Inflammatory macrophage (primary cell): ENCODE results near the gene COL20A1.

Experiments used
- DNase-seq, 2 donors: peaks; one replicate each; pipeline ENCODE4 v3.0.0-alpha.2; 2020 to 2022

The COL20A1 gene

GRCh38 chr20:63278661-63279060 is 14.3 kb upstream of the COL20A1 start:
- no peak for DNase-seq

DNA sequence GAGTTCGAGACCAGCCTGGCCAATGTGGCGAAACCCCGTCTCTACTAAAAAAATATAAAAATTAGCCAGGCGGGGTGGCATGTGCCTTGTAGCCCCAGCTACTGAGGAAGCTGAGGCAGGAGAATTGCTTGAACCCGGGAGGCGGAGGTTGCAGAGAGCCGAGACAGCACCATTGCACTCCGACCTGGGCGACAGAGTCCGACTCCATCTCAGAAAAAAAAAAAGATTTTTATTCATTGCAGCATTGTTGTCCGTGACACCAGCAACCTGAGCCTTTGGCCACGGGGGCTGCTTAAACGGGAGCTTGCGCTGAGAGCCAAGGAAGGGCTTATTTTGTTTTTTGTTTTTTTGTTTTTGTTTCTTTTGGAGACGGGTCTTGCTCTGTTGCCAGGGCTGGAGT is 13.1 kb upstream of the COL20A1 start:
- no peak for DNase-seq

DNA sequence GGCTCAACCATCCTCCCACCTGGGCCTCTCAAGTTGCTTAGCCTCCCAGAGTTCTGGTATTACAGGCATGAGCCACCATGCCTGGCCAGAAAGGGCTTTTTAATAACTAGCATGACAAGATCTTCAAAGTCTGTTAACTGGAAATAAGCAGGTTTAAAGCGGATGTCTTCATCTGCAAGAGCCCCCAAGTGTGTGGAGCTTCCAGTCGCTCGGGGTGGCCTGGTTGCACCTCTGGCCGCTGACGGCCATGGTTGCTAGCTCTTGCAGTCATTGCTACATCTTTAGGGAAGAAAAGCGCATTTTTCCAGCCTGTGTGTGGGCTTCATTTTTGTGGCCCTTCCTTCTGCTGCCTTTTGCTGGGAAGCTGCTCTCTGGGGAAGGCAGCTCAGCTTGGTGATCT is 12.6 kb upstream of the COL20A1 start:
- no peak for DNase-seq

DNA sequence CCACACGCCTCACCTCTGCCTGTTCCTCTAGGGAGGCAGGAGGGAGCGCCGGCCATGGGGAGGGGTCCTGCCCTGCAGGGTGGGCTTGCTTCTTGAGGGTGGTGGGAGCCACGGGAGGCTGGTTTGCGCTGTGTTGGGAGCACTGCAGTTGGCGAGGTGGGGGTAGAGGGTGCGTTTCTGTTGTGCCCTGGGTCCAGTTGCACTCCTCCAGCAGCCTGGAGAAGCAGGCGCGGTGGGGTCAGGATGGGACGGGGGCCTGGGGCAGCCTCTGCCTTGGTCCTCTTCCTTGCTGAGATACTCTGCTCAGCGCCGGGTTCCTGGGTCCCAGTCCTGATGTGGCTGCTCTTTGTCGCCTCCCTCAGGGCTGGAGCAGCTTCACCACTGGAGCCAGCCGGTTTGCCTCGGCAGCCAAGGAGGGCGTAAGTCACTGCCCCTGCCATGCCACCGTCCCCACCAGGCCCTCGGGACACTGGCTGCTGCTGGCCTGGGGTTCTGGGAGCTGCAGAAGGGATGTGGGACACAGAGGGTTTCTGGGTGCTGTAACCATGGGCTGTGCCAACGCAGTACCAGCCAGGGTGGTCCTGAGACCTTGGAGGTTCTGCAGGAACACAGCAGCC is 11.9 kb upstream of the COL20A1 start:
- DNase-seq: no peak

GRCh38 chr20:63281742-63282665 is 11.0 kb upstream of the COL20A1 start:
- no peak for DNase-seq

GRCh38 chr20:63282946-63283345 is 10.0 kb upstream of the COL20A1 start:
- no peak for DNase-seq

DNA sequence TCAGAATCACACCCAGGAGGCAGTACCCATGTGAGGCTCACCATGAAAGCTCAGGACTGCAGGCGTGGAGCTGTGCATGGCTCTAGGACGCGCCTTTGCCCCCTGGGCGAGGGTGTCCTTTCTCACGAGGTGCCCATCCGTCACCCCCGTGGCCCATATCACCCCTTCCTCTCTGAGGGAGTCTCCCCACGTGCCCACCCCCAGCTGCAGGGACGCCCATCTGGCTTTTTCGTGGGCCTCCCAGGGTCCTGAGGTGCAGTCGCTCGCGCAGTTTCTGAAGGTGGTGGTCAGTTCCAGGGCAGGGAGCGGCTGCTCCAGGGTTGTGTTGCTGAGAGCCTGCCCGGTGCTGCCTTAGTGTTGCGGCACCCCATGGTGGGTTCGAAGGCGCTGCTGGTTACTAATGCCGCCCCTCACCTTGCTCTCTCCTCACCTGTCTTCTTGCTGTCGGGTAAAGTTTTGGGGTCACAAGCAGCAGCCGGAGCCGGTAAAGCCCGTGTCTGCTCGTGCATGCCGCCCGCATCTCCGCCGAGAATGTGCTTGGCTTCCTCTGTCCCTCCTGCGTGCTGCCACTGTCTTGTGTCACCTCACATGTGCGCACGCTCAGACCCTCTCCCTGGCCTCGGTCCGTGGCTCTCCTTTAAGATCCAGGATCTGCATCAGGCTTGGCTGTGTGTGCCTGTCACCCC is 9.4 kb upstream of the COL20A1 start:
- DNase-seq: no peak

DNA sequence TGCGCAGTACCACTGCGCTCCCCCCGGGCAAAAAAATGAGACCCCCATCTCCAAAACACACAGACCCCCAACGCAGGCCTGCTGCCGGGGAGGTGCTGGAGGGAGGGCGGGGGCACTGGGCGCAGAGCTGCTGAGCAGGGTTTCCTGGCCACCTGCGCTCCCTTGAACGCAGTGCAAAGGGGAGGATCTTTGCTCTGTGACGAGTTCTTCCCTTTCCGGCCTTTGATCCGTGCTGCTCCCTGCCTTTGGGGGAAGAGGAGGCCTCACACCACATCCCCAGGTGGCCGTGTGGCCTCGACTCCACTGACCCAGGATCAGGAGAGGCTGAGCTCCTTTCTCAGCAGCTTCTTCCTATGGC is 8.9 kb upstream of the COL20A1 start:
- no peak for DNase-seq

GRCh38 chr20:63284544-63284949 is 8.4 kb upstream of the COL20A1 start:
- DNase-seq: peak in 1 of 2 donors; percentile 6

DNA sequence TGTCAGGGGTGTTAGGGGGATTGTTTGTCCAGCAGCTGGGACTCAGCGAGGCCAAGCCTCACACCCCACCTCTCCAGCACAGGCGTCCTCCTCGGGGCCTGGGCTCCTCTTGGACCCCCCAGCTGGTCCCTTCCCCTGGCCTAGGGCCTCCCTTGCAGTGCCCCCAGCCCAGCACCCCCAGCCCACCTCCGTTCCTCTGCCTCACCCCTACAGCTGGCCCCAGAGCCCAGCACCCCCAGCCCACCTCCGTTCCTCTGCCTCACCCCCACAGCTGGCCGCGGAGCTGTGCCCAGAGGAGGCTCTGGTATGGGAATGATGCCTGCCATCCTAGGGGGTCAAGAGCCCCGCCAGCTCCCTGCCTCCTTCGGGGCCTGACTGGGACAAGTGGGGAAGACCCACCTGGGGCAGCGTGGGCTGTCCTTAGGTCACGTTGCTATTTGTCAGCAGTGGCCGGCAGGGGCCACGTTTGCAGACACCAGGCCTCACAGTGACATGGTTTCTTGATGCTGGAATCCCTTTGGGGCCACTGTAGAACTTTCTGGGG is 7.9 kb upstream of the COL20A1 start:
- DNase-seq: no peak

DNA sequence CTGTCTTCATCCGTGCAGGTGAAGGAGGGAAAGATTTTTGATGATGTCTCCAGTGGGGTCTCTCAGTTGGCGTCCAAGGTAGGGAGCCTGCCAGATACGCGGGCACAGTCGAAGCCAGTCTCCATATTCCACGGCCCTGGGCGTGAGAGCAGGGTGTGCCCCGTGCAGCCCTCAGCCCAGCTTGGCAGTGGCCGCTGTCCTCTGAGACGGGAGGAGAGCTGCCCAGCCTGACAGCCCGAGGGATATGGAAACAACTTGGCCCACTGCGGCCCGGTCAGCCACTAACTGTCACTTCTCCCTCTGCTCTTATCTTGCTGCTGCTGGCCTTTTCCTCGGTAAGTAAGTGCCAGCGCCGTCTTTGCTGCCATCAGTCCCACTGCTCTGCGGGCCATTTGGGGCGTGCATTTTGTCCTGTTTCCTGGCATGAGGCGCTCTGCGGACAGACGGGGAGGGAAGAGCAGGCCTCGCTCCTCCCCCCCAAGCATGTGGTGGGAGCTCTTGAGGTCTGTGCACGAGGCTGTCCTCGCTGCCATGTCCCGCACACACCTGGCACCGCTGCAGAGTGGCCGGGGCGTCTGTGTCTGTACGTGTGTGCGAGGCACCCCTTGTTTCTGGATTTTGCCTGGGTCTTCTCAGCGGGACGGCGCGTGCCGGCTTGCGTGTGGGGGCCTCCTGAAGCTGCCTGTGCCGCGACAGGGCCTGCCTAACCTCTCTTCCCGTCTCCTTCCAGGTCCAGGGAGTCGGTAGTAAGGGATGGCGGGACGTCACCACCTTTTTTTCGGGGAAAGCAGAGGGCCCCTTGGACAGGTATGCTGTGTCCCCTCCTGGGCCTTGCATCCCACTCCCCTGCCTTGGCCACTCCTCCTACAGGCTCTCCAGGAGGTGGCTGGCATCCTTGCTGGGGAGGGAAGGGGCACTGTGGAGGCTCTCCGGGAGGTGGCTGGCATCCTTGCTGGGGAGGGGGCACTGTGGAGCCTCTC is 7.1 kb upstream of the COL20A1 start:
- no peak for DNase-seq

DNA sequence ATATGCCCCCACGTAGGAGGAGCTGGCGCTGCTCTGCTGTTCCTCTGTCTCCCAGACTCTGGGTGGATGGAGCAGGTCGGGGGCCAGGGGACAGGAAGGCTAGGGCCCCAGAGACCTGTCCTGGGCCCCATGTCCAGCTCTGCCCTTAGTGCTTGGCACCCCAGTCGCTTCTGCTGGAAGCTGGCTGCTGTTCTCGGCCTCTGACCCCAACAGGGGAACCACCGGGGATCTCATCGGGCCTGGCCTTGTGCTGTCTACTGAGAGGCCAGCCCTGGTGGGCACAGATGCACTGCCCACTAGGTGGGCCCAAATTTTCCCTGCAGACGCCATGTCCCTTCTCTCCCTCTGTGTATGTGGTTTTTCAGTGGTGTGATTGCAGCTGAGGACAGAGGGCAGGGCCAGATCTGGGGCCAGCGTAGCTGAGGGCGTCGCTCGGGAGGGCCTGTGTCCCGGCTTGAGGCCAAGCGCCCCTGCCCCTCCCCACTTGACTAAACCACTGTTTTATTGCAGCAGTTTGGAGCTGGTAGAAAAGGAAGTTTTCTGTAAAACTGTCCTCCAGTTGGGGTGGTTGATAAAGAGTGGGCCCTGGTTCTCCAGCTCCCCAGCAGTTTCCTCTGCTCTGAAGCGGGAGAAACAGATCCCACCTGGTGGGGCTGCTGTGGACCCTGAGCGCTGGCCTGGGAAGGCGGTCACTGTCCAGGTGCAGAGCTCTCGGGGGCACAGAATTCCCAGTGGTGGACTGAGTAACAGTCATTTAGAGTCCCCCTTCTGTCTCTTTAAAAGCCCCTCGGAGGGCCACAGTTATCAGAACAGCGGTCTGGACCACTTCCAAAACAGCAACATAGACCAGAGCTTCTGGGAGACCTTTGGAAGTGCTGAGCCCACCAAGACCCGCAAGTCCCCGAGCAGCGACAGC is 5.9 kb upstream of the COL20A1 start:
- DNase-seq: no peak

GRCh38 chr20:63287697-63288580 is 5.0 kb upstream of the COL20A1 start:
- no peak for DNase-seq

- DNase-seq: no peak
These were observed 4.3 kb upstream of the COL20A1 start for GRCh38 chr20:63288581-63289251.

DNA sequence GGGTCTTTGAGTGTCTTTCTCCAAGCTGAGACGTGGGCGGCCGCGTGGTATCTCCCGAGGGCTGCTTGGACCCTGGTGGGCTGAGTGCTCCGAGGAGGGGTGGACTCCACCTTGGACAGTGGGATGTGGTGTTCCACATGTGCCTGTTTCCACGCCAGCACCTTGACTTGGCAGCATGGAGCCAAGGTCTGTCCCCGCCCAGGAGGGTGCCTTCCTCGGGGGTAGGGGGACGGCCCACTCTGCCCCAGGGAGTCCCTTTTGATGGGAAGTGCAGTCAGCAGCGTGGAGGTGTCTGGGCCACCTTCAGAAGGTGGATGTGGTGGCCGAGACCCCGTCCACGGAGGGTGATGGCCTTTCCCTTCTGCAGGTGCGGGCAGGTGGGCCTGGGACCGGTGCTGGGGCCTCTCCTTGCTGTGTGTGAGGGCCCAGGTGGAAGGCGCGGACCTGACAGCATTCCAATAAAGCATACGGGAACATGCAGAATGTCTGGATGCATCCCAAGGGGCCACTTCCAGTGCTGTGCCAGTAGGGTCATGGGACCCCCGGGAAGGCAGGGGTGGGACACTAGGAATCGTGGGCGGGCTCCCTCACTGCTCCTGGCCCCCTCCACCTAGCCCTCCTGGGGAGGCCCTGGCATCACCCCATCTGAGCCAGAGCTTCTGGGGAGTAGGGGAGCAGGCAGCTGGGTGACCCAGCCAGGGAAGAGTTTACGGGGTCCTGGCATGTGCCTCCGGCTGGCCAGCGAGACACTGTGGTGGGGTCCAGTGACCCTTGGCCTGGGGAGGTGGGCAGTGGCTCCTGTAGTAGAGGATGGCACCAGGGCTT is 3.5 kb upstream of the COL20A1 start:
- DNase-seq: no peak

GRCh38 chr20:63290136-63290676 is 2.8 kb upstream of the COL20A1 start:
- no peak for DNase-seq

DNA sequence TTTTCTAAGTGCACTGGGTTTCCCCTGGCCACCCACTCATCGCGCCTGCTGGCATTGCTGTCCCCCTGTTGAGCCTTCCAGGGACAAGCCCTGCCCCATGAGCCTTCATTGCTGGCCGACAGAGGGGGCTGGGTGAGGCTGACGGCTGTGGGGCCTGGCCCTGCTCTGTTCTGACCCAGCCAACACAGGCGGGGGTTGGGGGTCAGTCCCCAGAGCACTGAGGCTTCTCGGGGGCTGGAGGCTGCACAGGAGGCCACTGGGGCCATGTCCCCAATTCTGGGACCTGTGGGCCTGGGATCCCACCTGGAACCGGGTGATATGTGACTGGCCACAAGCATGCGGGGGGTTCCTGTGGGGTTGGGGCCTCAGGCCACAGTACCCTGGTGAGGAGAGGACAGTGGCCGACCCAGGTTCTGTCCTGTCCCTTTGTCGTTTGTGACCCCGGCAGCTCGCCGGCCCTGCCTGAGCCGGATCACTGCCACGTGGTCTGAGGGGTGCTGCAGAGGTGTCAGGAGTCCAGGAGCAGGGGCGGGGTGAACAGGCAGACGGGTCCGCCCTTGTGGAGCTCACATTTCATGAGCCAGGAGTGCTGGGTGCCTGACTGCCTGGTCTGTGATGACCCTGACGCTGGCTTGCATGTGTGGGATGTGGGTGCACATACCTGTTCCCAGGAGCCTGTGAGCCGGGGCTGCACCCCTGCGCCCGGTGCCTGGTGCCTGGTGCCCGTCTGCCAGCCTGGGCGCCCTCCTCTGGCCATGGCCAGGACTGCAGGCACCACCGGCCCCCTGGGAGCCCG is 2.1 kb upstream of the COL20A1 start:
- peak; percentile 27 to 30 for DNase-seq
